DND-41 (cell line): ENCODE data around the gene NUP153.

Source experiments
- ATAC-seq: fragments of 200-7000 bp; cut with Tn5 transposase; 3 replicates; pipeline ENCODE4 v1.9.1; 2021; ENCODE audit warnings: low read depth; ENCODE audit not compliant: insufficient read depth
- DNase-seq: peaks from one replicate; pipeline ENCODE4 v3.0.0-alpha.2; 2020
- H2AFZ ChIP-seq: 2 replicates; pipeline ENCODE4 v1.6.0; 2012; ENCODE audit warnings: low read depth, low read length
- H3K27ac ChIP-seq: 2 replicates; pipeline ENCODE4 v1.5.1; 2012; ENCODE audit warnings: low read length, inconsistent platforms
- H3K27me3 ChIP-seq: fragments of 200-600 bp; sonication (generic); 2 replicates; pipeline ENCODE4 v1.6.0; 2012; ENCODE audit warnings: low read length, mild to moderate bottlenecking, inconsistent platforms; ENCODE audit not compliant: insufficient read depth, poor library complexity
- H3K36me3 ChIP-seq: 2 replicates; pipeline ENCODE4 v1.5.1; 2012; ENCODE audit warnings: low read length, inconsistent platforms; ENCODE audit not compliant: insufficient read depth
- H3K4me1 ChIP-seq: 2 replicates; pipeline ENCODE4 v1.5.1; 2012; ENCODE audit warnings: mild to moderate bottlenecking, low read length; ENCODE audit not compliant: insufficient read depth
- H3K4me2 ChIP-seq: 2 replicates; pipeline ENCODE4 v1.6.0; 2012; ENCODE audit warnings: mild to moderate bottlenecking, moderate library complexity, low read length, inconsistent platforms; ENCODE audit not compliant: insufficient read depth
- H3K4me3 ChIP-seq, 2 experiments: fragments of 200-600 bp in 1 of 2; shearing (Covaris generic) in 1 of 2; 2 replicates each; pipeline ENCODE4 v1.5.1; 2012 to 2016; ENCODE audit warnings: inconsistent platforms in 2 of 2, low read length in 2 of 2, mild to moderate bottlenecking in 2 of 2, low read depth in 1 of 2, moderate library complexity in 1 of 2
- H3K79me2 ChIP-seq: 2 replicates; pipeline ENCODE4 v1.6.0; 2012; ENCODE audit warnings: low read length, inconsistent platforms; ENCODE audit not compliant: insufficient read depth
- H3K9ac ChIP-seq: 2 replicates; pipeline ENCODE4 v1.6.0; 2012; ENCODE audit warnings: low read depth, mild to moderate bottlenecking, inconsistent platforms, low read length, moderate library complexity
- H3K9me3 ChIP-seq: 2 replicates; pipeline ENCODE4 v1.5.1; 2012; ENCODE audit warnings: low read length, moderate library complexity, mild to moderate bottlenecking, inconsistent platforms; ENCODE audit not compliant: insufficient read depth, severe bottlenecking
- H4K20me1 ChIP-seq: 2 replicates; pipeline ENCODE4 v1.6.0; 2012; ENCODE audit warnings: low read length; ENCODE audit not compliant: insufficient read depth
- EZH2 ChIP-seq: IDR thresholded peaks from 3 replicates; pipeline ENCODE4 v1.6.1; 2012; ENCODE audit warnings: borderline replicate concordance, low read depth, mild to moderate bottlenecking, moderate library complexity, low read length, inconsistent platforms; ENCODE audit not compliant: severe bottlenecking
- TF ChIP-seq, protein P1 (sequence below): IDR thresholded peaks from 2 replicates; pipeline ENCODE4 v1.5.1; 2012; ENCODE audit warnings: borderline replicate concordance, low read length, moderate library complexity, mild to moderate bottlenecking; ENCODE audit not compliant: poor library complexity, severe bottlenecking; ENCODE audit errors: extremely low read depth

NUP153 gene

DNA sequence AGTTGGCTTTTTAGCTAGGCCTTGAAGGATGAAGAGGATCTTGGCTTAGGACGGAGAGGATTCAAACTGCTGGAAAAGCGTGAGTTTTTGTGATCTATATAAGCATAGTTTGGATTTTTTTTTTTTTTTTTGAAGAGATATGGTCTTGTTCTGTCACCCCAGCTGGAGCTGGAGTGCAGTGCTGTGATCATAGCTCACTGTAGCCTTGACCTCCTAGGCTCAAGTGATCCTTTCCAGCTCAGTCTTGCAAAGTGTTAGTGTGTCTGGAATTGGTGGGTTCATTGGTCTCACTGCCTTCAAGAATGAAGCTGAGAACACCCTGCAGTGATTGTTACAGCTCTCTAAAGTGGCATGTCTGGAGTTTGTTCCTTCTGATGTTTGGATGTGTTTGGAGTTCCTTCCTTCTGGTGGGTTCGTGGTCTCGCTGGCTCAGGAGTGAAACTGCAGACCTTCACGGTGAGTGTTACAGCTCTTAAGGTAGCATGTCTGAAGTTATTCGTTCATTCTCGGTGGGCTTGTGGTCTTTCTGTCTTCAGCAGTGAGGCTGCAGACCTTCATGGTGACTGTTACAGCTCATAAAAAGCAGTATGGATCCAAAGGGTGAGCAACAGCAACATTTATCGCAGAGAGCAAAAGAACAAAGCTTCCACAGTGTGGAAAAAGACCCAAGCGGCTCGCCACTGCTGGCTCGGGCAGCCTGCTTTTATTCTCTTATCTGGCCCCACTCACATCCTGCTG lies 37.5 kb upstream of the NUP153 start:
- Histone ChIP-seq H3K4me2 (no peak overlapping the region), H3K27ac (no peak overlapping the region), H2AFZ (no peak overlapping the region), H3K4me1 (0 out of 2 replicates have a peak, but pooled peaks cover 3% of the 10 kb centered on the region), H3K4me3 (no peak overlapping the region), H3K79me2 (no peaks in the 10 kb centered on the region), H3K9ac (no peak overlapping the region), H3K36me3 (no peaks in the 10 kb centered on the region), H3K27me3 (no peaks in the 10 kb centered on the region), H3K9me3 (no peaks in the 10 kb centered on the region), H4K20me1 (no peaks in the 10 kb centered on the region)
- no peak for TF ChIP-seq EZH2
- TF ChIP-seq, protein P1, sequence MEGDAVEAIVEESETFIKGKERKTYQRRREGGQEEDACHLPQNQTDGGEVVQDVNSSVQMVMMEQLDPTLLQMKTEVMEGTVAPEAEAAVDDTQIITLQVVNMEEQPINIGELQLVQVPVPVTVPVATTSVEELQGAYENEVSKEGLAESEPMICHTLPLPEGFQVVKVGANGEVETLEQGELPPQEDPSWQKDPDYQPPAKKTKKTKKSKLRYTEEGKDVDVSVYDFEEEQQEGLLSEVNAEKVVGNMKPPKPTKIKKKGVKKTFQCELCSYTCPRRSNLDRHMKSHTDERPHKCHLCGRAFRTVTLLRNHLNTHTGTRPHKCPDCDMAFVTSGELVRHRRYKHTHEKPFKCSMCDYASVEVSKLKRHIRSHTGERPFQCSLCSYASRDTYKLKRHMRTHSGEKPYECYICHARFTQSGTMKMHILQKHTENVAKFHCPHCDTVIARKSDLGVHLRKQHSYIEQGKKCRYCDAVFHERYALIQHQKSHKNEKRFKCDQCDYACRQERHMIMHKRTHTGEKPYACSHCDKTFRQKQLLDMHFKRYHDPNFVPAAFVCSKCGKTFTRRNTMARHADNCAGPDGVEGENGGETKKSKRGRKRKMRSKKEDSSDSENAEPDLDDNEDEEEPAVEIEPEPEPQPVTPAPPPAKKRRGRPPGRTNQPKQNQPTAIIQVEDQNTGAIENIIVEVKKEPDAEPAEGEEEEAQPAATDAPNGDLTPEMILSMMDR = no peak
- ATAC-seq = no peak
- no peak for DNase-seq

DNA sequence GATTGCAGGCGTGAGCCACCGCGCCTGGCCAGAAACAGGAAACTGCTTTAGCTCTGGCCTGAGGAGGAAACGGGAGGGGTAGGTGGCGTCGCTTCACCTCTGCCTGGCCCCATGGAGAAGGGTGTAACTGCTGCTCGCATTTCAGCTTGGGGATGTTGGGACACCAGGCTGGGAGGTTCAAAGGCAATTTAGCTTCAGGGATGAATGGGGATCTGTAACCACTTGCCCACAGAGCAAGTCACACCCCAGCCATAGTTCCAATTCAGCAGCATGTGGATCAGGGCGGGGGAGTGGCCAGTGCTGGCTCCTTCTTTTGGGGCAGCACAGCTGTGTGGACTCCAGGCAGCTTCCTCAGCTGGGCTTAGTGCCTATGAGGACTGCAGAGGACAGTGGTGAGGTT lies 34.8 kb upstream of the NUP153 start:
- Histone ChIP-seq H3K27ac (no peak overlapping the region), H3K4me1 (0 out of 2 replicates have a peak, but pooled peaks cover 3% of the 10 kb centered on the region), H3K36me3 (no peaks in the 10 kb centered on the region), H2AFZ (no peak overlapping the region), H4K20me1 (no peaks in the 10 kb centered on the region), H3K4me3 (no peak overlapping the region), H3K9ac (no peak overlapping the region), H3K4me2 (no peak overlapping the region), H3K27me3 (no peaks in the 10 kb centered on the region), H3K9me3 (peaks cover 6% of the 10 kb centered on the region), H3K79me2 (no peaks in the 10 kb centered on the region)
- ATAC-seq (no peak), DNase-seq (no peak)
- no peak for TF ChIP-seq EZH2
- TF ChIP-seq, protein P1 = no peak

DNA sequence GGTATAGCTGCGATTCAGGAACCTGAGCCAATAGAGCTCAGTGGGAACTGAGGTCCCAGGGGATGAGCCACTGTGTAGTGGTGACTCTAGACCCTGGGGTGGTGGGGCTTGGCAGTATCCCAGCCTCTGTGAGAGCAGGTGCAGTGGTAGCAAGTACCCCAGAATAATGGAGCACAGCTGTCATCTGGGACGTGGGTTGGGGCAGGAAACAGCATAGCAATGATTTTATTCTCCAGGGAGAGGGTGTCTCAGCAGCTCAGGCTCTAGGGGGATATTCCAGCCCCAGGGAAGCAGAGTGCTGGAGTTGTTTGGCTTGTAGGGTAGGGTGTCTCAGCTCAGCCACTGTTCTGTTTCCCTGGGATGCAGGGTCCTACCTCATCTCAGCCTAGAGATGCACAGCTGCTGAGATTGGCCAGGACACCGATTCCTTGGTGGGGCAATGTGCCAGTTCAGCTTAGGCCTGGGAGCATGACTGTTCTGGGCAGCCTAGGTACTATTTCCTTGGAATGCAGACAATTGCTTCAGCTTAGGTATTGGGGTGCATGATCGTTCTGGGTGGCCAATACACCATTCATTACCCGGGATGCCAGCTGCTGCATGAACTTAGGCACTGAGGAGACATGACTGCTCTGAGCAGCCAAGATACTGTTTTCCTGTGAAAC lies 34.0 kb upstream of the NUP153 start:
- Histone ChIP-seq H4K20me1 (no peaks in the 10 kb centered on the region), H3K9me3 (peaks cover 6% of the 10 kb centered on the region), H3K79me2 (no peaks in the 10 kb centered on the region), H3K4me1 (0 out of 2 replicates have a peak, but pooled peaks cover 3% of the 10 kb centered on the region), H3K27me3 (no peaks in the 10 kb centered on the region), H3K4me3 (no peak overlapping the region), H3K27ac (no peak overlapping the region), H3K36me3 (no peaks in the 10 kb centered on the region), H2AFZ (no peak overlapping the region), H3K4me2 (no peak overlapping the region), H3K9ac (no peak overlapping the region)
- peak; percentile 65; the same call in 2 of the 3 replicates for ATAC-seq
- DNase-seq = peak; percentile 30
- TF ChIP-seq, protein P1 = no peak
- TF ChIP-seq EZH2 = no peak
